K562 (cell line): ENCODE results near the gene ZNF750. TPM values are rescaled to one million over a fixed set of nuclear protein-coding genes. Genes with fewer than 3 reads are reported as not detected.
A peak's percentile ranks its signal among the peaks of the same experiment; 100 is the strongest.

Experiments used
- ATAC-seq: fragments of 200-7000 bp; cut with Tn5 transposase; 3 replicates; pipeline ENCODE4 v1.9.1; 2020; ENCODE audit warnings: moderate library complexity
- BruUV-seq: library from RNA; stranded (reverse); fragments of 400-500 nt; replicated peaks from 2 replicates; lab custom pipeline; 2021; lab: Mats Ljungman, UMichigan
- CTCF ChIA-PET: fragments of 300-600 bp; formaldehyde crosslinking; extraction: SDS; loops from one replicate; lab custom pipeline; 2021; ENCODE audit warnings: low intra/inter-chr PET ratio; lab: Yijun Ruan, JAX
- POLR2A ChIA-PET: fragments of 300-600, 350-650 bp; sonication (Branson Sonifier 250); formaldehyde crosslinking; extraction: SDS; loops from one replicate; lab custom pipeline; 2021; ENCODE audit warnings: antibody characterized with exemption, inconsistent platforms; lab: Yijun Ruan, JAX
- DNase-seq, 4 experiments: peaks; one replicate each; pipeline versions ENCODE4 v3.0.0 to v3.0.0-alpha.2; 2011 to 2018; ENCODE audit warnings: low spot score in 3 of 4, mixed read lengths in 3 of 4; ENCODE audit errors: extremely low read depth in 1 of 4
- FAIRE-seq: peaks from 2 replicates; lab custom pipeline; 2011; peaks lifted over from hg19 to GRCh38; lab: Jason Lieb, UNC
- H2AFZ ChIP-seq: 2 replicates; pipeline ENCODE4 v1.6.0; 2011; ENCODE audit warnings: low read depth, low read length, control low read depth, inconsistent platforms
- H3K27ac ChIP-seq: fragments of 200-600 bp; 3 replicates; pipeline ENCODE4 v1.8.0; 2011; ENCODE audit warnings: low read depth, mild to moderate bottlenecking, control low read depth, inconsistent platforms, low read length, moderate library complexity, mixed read lengths; ENCODE audit errors: extremely low read depth
- H3K27me3 ChIP-seq, 2 experiments: fragments of 300-600 bp in 1 of 2; 2 replicates in 1 of 2; 3 replicates in 1 of 2; pipeline versions ENCODE4 v1.6.0 to v1.8.0; 2011; ENCODE audit warnings: inconsistent platforms in 2 of 2, low read length in 2 of 2, mild to moderate bottlenecking in 1 of 2, mixed read lengths in 1 of 2, moderate library complexity in 1 of 2; ENCODE audit not compliant: control insufficient read depth in 2 of 2, insufficient read depth in 2 of 2
- H3K36me3 ChIP-seq: fragments of 300-600 bp; 3 replicates; pipeline ENCODE4 v1.8.0; 2011; ENCODE audit warnings: mild to moderate bottlenecking, low read length, inconsistent platforms; ENCODE audit not compliant: control insufficient read depth, insufficient read depth
- H3K4me1 ChIP-seq, 2 experiments: fragments of 200-600 bp in 1 of 2; replicated peaks in 1 of 2; 2 replicates in 1 of 2; 3 replicates in 1 of 2; pipeline versions ENCODE4 v1.5.1 to v1.8.0; 2011; ENCODE audit warnings: inconsistent platforms in 2 of 2, low read length in 2 of 2, mild to moderate bottlenecking in 1 of 2, mixed read lengths in 1 of 2, moderate library complexity in 1 of 2; ENCODE audit not compliant: control insufficient read depth in 2 of 2, insufficient read depth in 2 of 2
- H3K4me2 ChIP-seq: 2 replicates; pipeline ENCODE4 v1.6.1; 2011; ENCODE audit warnings: low read length, control low read depth, inconsistent platforms, mixed read lengths; ENCODE audit not compliant: insufficient read depth
- H3K4me3 ChIP-seq: fragments of 200-600 bp; sonication (generic), shearing (Covaris generic); 2 replicates; pipeline ENCODE4 v1.5.1; 2016; ENCODE audit warnings: control low read depth, inconsistent platforms
- H3K79me2 ChIP-seq: fragments of 200-600 bp; 3 replicates; pipeline ENCODE4 v1.8.0; 2011; ENCODE audit warnings: low read length, inconsistent platforms; ENCODE audit not compliant: control insufficient read depth, insufficient read depth
- H3K9ac ChIP-seq, 2 experiments: 2 replicates each; pipeline versions ENCODE4 v1.6.0 to v1.6.1; 2011; ENCODE audit warnings: low read depth in 2 of 2, low read length in 2 of 2, control low read depth in 1 of 2, inconsistent platforms in 1 of 2, mild to moderate bottlenecking in 1 of 2, mixed read lengths in 1 of 2; ENCODE audit not compliant: insufficient read depth in 1 of 2
- H3K9me1 ChIP-seq: one replicate; pipeline ENCODE4 v1.6.0; 2011; ENCODE audit warnings: inconsistent platforms, mild to moderate bottlenecking, low read length, moderate library complexity; ENCODE audit not compliant: control insufficient read depth, insufficient read depth
- H3K9me3 ChIP-seq: replicated peaks from 2 replicates; pipeline ENCODE4 v1.5.1; 2011; ENCODE audit warnings: low read depth, low read length, inconsistent platforms; ENCODE audit not compliant: control insufficient read depth, insufficient read depth
- H4K20me1 ChIP-seq: replicated peaks from 2 replicates; pipeline ENCODE4 v1.6.1; 2011; ENCODE audit warnings: low read length, inconsistent platforms, mixed read lengths; ENCODE audit not compliant: control insufficient read depth, insufficient read depth
- CTBP1 ChIP-seq: fragments of 450-650 bp; IDR thresholded peaks from 2 replicates; pipeline ENCODE4 v1.6.1; 2016; ENCODE audit warnings: borderline replicate concordance
- FOXJ3 ChIP-seq: sonication (generic); formaldehyde crosslinking; IDR thresholded peaks from 2 replicates; pipeline ENCODE4 v1.4.0; 2020; ENCODE audit warnings: mild to moderate bottlenecking, missing genetic modification reagents
- HDAC6 ChIP-seq: IDR thresholded peaks from 2 replicates; pipeline ENCODE4 v1.6.1; 2012; ENCODE audit warnings: low read depth, mild to moderate bottlenecking, control low read depth, inconsistent platforms, low read length, moderate library complexity
- KAT2B ChIP-seq: IDR thresholded peaks from one replicate; pipeline ENCODE4 v1.6.1; 2012; ENCODE audit warnings: low read depth, mild to moderate bottlenecking, control low read depth, inconsistent platforms, low read length, moderate library complexity
- MYNN ChIP-seq, 2 experiments: sonication (generic); formaldehyde crosslinking in 1 of 2; IDR thresholded peaks; 2 replicates each; pipeline versions ENCODE4 v1.5.0 to v1.6.1; 2016 to 2020; ENCODE audit warnings: antibody characterized with exemption in 1 of 2, missing genetic modification reagents in 1 of 2
- NR3C1 ChIP-seq: sonication (generic); formaldehyde crosslinking; IDR thresholded peaks from 2 replicates; pipeline ENCODE4 v1.8.1; 2022; ENCODE audit warnings: missing genetic modification reagents
- RCOR1 ChIP-seq, 2 experiments: IDR thresholded peaks; 2 replicates each; pipeline ENCODE4 v1.6.1; 2012; ENCODE audit warnings: low read depth in 2 of 2, low read length in 2 of 2, borderline replicate concordance in 1 of 2, improper control_type of control experiment in 1 of 2
- SIRT6 ChIP-seq: IDR thresholded peaks from one replicate; pipeline ENCODE4 v1.6.1; 2012; ENCODE audit warnings: low read depth, mild to moderate bottlenecking, control low read depth, inconsistent platforms, low read length, moderate library complexity
- SLC30A9 ChIP-seq: fragments of 250-450 bp; sonication (Bioruptor Pico); IDR thresholded peaks from 2 replicates; pipeline ENCODE4 v1.8.0; 2022; ENCODE audit warnings: mild to moderate bottlenecking, moderate library complexity
- TOE1 ChIP-seq, 2 experiments: fragments of 450-650 bp in 1 of 2; sonication (generic) in 1 of 2; formaldehyde crosslinking in 1 of 2; IDR thresholded peaks; 2 replicates each; pipeline versions ENCODE4 v1.7.1 to v1.8.0; 2016 to 2022; ENCODE audit warnings: borderline replicate concordance in 2 of 2, mild to moderate bottlenecking in 2 of 2, antibody characterized with exemption in 1 of 2, inconsistent platforms in 1 of 2, low read depth in 1 of 2, missing genetic modification reagents in 1 of 2, moderate library complexity in 1 of 2
- YBX1 ChIP-seq: fragments of 450-650 bp; IDR thresholded peaks from 2 replicates; pipeline ENCODE4 v1.7.1; 2016; ENCODE audit warnings: mild to moderate bottlenecking
- ZBED1 ChIP-seq: IDR thresholded peaks from 2 replicates; pipeline ENCODE4 v1.6.1; 2014
- ZNF584 ChIP-seq: fragments of 200-800 bp; sonication (Bioruptor generic); IDR thresholded peaks from 2 replicates; pipeline ENCODE4 v1.6.1; 2016; ENCODE audit warnings: low read depth, mild to moderate bottlenecking, missing genetic modification characterization, missing compliant biosample characterization
- WGBS: fragments of 100-300 bp; shearing (Covaris generic); methylation state at CpG from one replicate; pipeline ENCODE4 v1.1.6; 2016; ENCODE audit warnings: low coverage, mixed read lengths; ENCODE audit not compliant: insufficient coverage; ENCODE audit errors: missing lambda C conversion rate; 5-methylcytosine and 5-hydroxymethylcytosine counted together
- in situ Hi-C: fragments of 300-500 bp; cut with MboI; formaldehyde crosslinking; loops from 4 replicates; pipeline ENCODE4 v1.15.0; 2018; ENCODE audit warnings: inconsistent platforms, mixed read lengths
- intact Hi-C: fragments of 100-400 bp; cut with micrococcal nuclease; formaldehyde crosslinking; loops from 2 replicates; pipeline ENCODE4 v1.14.2; 2022
- polyA plus RNA-seq, 8 experiments: library from polyadenylated mRNA; depleted of rRNA in 4 of 8; stranded (reverse) in 5 of 8; unstranded in 3 of 8; fragments of >200 nt; fragmentation: Nextera tagmentation in 2 of 8; fragmentation: Illumina TruSeq in 1 of 8; extraction: Ambion mirVana in 2 of 8; extraction: Trizol in 1 of 8; gene quantifications; 2 replicates each; pipeline versions ENCODE4 v1.2.1 to v1.2.3, GENCODE V29; 2011 to 2014; ENCODE audit warnings: inconsistent platforms in 1 of 8, missing spikeins in 1 of 8
- total RNA-seq, 7 experiments: library from RNA; depleted of rRNA in 6 of 7; stranded (reverse); fragments of >200 nt in 6 of 7; fragmentation: Illumina TruSeq in 2 of 7; extraction: Trizol in 2 of 7; gene quantifications; 2 replicates each; pipeline versions ENCODE4 v1.2.1 to v1.2.3, GENCODE V29; 2011 to 2021; ENCODE audit warnings: low replicate concordance in 1 of 7
- TF ChIP-seq, protein P1 (sequence below): fragments of 450-650 bp; conservative IDR thresholded peaks from 2 replicates; pipeline ENCODE4 v1.6.1; 2016; ENCODE audit warnings: missing genetic modification characterization, low read depth, mild to moderate bottlenecking, missing compliant biosample characterization, moderate library complexity
- TF ChIP-seq, protein P2 (sequence below): fragments of 250-450 bp; sonication (Bioruptor Pico); IDR thresholded peaks from 2 replicates; pipeline ENCODE4 v1.4.0; 2020; ENCODE audit warnings: mild to moderate bottlenecking
- TF ChIP-seq, protein P3 (sequence below): IDR thresholded peaks from 2 replicates; pipeline ENCODE4 v1.6.1; 2011; ENCODE audit not compliant: insufficient read length; ENCODE audit errors: extremely low read depth
- TF ChIP-seq, protein P4 (sequence below): fragments of 250-450 bp; sonication (Bioruptor Pico); IDR thresholded peaks from 2 replicates; pipeline ENCODE4 v1.8.0; 2021; ENCODE audit warnings: moderate library complexity, mild to moderate bottlenecking, inconsistent platforms

The ZNF750 gene
- total and polyA plus RNA-seq, 9 of the 15 experiments (the other 6 are each of a cell fraction or from before 2014, with no cell fraction given), result not detected

DNA sequence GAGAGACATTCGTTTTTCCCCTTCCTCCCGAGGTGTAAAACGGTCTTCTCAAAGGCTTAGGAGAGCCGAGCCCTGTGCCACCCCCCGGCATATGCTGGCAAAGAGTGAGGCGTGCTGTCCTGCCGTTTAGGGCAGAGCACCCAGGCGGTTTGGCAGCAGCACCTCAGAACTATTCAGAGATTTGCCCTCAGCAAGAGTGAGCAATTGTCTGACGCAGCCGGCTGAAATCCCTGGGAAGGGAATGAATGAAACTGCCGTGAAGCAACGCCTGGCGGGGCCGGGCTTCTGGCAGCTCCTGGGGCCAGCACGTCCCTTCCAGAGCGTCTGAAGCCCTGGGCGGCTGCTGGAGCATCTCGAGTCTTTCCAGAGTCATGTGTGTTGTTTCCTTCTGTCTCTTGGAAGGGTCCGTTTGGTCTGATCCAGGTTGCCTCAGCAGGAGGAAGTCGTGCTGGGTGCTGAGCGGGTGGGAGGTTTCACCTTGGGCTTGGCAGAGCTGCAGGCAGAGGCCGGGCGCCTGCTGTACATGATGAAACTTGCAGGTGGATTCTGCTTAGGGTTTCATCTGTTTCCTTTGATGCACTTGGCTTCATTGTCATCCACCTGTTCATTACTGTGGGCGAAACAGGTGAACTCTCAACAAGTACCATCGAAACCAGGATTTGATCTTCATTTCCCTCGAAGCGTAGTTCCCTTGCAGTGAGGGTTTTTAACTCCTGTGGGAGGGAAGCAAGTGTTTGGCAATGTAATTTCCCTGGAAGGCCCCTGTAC lies 52.6 kb downstream of the ZNF750 start (continued):
- TF ChIP-seq FOXJ3 (CRISPR knock-in tag) (no peak), RCOR1 (IDR thresholded peaks at IDR 0.05; ENCODE audit: borderline replicate concordance in 1 of 2, low read depth in 2 of 2, low read length in 2 of 2) (no peak)

DNA sequence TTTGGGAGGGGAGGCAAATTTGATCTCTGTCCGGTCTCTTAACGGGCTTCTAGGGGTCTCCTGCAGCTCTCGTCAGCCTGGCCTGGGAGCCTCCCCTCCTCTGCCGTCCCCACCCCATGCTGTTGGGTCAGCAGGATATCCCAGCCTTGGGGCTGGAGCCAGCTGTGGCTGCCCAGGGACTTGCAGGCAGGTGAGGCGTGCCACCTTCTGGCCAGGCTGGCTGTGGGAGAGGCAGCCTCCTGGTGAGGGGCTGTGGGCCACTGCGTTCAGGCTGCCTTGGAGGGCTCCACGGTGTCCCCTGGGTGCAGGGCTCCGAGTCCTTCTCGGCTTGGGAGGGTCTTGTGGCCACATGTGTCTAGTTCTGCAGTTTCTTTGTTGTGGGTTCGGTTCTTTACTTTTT lies 53.4 kb downstream of the ZNF750 start:
- CTCF ChIA-PET, result no interaction called here
- no peak for DNase-seq
- no peak for TF ChIP-seq YBX1
- no peak for TF ChIP-seq KAT2B
- TF ChIP-seq NR3C1, result no peak
- TF ChIP-seq, protein P1, sequence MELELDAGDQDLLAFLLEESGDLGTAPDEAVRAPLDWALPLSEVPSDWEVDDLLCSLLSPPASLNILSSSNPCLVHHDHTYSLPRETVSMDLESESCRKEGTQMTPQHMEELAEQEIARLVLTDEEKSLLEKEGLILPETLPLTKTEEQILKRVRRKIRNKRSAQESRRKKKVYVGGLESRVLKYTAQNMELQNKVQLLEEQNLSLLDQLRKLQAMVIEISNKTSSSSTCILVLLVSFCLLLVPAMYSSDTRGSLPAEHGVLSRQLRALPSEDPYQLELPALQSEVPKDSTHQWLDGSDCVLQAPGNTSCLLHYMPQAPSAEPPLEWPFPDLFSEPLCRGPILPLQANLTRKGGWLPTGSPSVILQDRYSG (tag), result no peak
- no peak for TF ChIP-seq ZBED1
- no peak for TF ChIP-seq HDAC6
- TF ChIP-seq, protein P2, sequence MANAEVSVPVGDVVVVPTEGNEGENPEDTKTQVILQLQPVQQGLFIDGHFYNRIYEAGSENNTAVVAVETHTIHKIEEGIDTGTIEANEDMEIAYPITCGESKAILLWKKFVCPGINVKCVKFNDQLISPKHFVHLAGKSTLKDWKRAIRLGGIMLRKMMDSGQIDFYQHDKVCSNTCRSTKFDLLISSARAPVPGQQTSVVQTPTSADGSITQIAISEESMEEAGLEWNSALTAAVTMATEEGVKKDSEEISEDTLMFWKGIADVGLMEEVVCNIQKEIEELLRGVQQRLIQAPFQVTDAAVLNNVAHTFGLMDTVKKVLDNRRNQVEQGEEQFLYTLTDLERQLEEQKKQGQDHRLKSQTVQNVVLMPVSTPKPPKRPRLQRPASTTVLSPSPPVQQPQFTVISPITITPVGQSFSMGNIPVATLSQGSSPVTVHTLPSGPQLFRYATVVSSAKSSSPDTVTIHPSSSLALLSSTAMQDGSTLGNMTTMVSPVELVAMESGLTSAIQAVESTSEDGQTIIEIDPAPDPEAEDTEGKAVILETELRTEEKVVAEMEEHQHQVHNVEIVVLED (CRISPR knock-in tag), result no peak
- TF ChIP-seq ZNF584 (CRISPR knock-in tag), result no peak
- TF ChIP-seq, protein P3, sequence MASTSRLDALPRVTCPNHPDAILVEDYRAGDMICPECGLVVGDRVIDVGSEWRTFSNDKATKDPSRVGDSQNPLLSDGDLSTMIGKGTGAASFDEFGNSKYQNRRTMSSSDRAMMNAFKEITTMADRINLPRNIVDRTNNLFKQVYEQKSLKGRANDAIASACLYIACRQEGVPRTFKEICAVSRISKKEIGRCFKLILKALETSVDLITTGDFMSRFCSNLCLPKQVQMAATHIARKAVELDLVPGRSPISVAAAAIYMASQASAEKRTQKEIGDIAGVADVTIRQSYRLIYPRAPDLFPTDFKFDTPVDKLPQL, result no peak
- no peak for TF ChIP-seq TOE1 (IDR thresholded peaks at IDR 0.05; ENCODE audit: borderline replicate concordance)
- TF ChIP-seq TOE1 (CRISPR knock-in tag; IDR thresholded peaks at IDR 0.05; ENCODE audit: borderline replicate concordance, low read depth), result no peak
- no peak for TF ChIP-seq MYNN (IDR thresholded peaks at IDR 0.05)
- TF ChIP-seq MYNN (CRISPR knock-in tag; IDR thresholded peaks at IDR 0.05), result no peak
- TF ChIP-seq CTBP1, result no peak
- no peak for TF ChIP-seq SLC30A9 (CRISPR knock-in tag)
- TF ChIP-seq, protein P4, sequence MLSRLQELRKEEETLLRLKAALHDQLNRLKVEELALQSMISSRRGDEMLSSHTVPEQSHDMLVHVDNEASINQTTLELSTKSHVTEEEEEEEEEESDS, result no peak
- no peak for TF ChIP-seq SIRT6

More for the DNA sequence above, 53.4 kb downstream of the ZNF750 start:
- POLR2A ChIA-PET, result interaction anchor here (0.7 kb wide), 1 partner anchor 353 kb away, joined by 3 read pairs; no protein-coding TSS in a partner anchor
- Histone ChIP-seq H4K20me1 (no peaks in the 10 kb centered on the region), H2AFZ (no peak overlapping the region), H3K4me2 (no peak overlapping the region), H3K9me1 (no peaks in the 10 kb centered on the region), H3K9me3 (no peaks in the 10 kb centered on the region), H3K4me1 (peaks cover 0 to 15% of the 10 kb centered on the region in 2 experiments; a peak in 2 of 5 replicates), H3K4me3 (no peak overlapping the region), H3K36me3 (peaks cover 47% of the 10 kb centered on the region; the same call in 2 of the 3 replicates), H3K9ac (0 out of 4 replicates have a peak overlapping the region, but pooled peaks of 1 of the 2 experiments have one; percentile 52), H3K79me2 (peaks cover 2% of the 10 kb centered on the region; the same call in 1 of the 3 replicates), H3K27ac (no peak overlapping the region), H3K27me3 (no peaks in the 10 kb centered on the region)
- intact Hi-C loops (no loop called here), in situ Hi-C loops (no loop called here)
- ATAC-seq (no peak), FAIRE-seq (no peak)
- WGBS, result 97% methylated on average over 9 of the region's 10 CpGs
- no TSS peak for BruUV-seq
